ENCODE results near the gene RBP4.

RBP4 gene

DNA sequence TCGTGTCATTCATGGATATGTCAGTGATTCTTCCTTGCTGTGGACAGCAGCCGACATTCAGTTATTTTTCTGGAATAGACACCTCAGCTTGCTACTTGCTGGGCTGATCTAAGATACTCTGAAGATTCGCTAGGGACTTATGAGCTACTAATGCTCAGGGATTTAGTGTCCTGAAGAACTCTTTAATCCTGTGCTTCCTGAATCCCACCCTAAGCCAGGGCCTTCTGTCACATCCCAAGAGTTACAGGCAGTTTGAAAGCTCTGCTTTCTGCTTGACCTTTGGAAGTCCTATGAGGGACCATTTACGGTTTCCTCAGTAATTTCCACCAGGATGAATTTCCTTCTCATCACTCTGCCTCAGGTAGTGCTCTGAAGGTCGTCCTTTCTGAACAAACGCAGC lies 11.3 kb upstream of the RBP4 start, which contains the start of gene PDE6C:
PDE6C (plus strand) TSS at position 227 of the 400 bp plus-strand sequence. CDS start 189 bp downstream, outside the sequence.
- DNase-seq: no peak
- intact Hi-C loops (cut with DNase I; ENCODE audit: low total_unique reads): no loop called here
- TF ChIP-seq, protein P1, sequence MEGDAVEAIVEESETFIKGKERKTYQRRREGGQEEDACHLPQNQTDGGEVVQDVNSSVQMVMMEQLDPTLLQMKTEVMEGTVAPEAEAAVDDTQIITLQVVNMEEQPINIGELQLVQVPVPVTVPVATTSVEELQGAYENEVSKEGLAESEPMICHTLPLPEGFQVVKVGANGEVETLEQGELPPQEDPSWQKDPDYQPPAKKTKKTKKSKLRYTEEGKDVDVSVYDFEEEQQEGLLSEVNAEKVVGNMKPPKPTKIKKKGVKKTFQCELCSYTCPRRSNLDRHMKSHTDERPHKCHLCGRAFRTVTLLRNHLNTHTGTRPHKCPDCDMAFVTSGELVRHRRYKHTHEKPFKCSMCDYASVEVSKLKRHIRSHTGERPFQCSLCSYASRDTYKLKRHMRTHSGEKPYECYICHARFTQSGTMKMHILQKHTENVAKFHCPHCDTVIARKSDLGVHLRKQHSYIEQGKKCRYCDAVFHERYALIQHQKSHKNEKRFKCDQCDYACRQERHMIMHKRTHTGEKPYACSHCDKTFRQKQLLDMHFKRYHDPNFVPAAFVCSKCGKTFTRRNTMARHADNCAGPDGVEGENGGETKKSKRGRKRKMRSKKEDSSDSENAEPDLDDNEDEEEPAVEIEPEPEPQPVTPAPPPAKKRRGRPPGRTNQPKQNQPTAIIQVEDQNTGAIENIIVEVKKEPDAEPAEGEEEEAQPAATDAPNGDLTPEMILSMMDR (IDR thresholded peaks at IDR 0.05): no peak

DNA sequence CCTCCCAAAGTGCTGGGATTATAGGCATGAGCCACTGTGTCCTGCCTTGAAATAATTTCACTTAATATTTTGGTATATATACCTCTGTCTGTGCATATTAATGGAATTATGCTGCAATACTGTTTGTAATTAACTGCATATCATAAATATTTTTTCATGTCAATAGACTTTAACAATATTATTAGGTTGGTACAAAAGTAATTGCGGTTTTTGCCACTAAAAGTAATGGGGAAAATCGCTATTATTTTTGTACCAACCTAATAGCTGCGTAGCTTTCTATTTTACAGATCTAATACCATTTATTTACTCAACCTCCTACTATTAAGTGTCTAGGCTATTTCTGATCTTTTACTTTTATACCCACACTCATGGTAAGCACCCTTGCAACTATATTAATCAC lies 7.4 kb upstream of the RBP4 start:
- Histone ChIP-seq H3K4me1 (no peaks in the 10 kb centered on the region), H3K27ac (no peak overlapping the region), H3K9me3 (peaks cover 0 to 5% (median 4%) of the 10 kb centered on the region in 3 donors), H3K27me3 (peaks cover 0 to 17% of the 10 kb centered on the region in 2 donors), H3K4me3 (no peak overlapping the region), H3K36me3 (no peaks in the 10 kb centered on the region)
- no peak for DNase-seq
- TF ChIP-seq, protein P1 (IDR thresholded peaks at IDR 0.05): no peak
- intact Hi-C loops (cut with DNase I; ENCODE audit: low total_unique reads): no loop called here

More for the DNA sequence above, 11.3 kb upstream of the RBP4 start, which contains the start of gene PDE6C:
- Histone ChIP-seq H3K4me1 (no peaks in the 10 kb centered on the region), H3K9me3 (peaks cover 0 to 4% (median 3%) of the 10 kb centered on the region in 3 donors), H3K4me3 (no peak within 1 kb of the TSS), H3K27me3 (peaks cover 0 to under 1% of the 10 kb centered on the region in 2 donors), H3K27ac (no peak within 1 kb of the TSS), H3K36me3 (no peaks in the 10 kb centered on the region)

DNA sequence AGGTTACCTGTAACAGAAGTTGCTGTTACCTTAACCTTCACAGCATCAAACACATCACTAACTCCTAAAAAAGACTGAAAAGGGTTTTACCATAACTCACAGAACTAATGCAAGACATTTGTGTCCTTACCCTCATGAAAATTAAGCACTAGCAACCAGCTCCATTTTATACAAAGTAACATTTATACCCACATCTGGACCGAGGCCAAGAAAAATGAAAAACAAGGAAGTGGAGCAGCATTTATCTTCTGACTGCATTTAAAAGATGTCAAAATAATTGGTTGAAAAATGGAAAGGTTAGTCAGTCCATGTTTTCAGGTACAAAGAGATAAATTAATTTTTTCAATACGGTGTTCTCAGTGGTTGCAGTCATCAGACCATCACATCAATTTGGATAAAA lies 3.1 kb upstream of the RBP4 start:
- DNase-seq: no peak
- H3K36me3 ChIP-seq: no peaks in the 10 kb centered on the region
- intact Hi-C loops (cut with DNase I; ENCODE audit: low total_unique reads): no loop called here
- H3K9me3 ChIP-seq: peaks cover 0 to 5% (median 4%) of the 10 kb centered on the region in 3 donors
- no peak overlapping the region for H3K27ac ChIP-seq
- TF ChIP-seq, protein P1 (IDR thresholded peaks at IDR 0.05): no peak
- no peak overlapping the region for H3K4me3 ChIP-seq
- H3K27me3 ChIP-seq: peaks cover 0 to 37% of the 10 kb centered on the region in 2 donors
- peaks cover 0 to 19% (median 12%) of the 10 kb centered on the region in 4 donors for H3K4me1 ChIP-seq

DNA sequence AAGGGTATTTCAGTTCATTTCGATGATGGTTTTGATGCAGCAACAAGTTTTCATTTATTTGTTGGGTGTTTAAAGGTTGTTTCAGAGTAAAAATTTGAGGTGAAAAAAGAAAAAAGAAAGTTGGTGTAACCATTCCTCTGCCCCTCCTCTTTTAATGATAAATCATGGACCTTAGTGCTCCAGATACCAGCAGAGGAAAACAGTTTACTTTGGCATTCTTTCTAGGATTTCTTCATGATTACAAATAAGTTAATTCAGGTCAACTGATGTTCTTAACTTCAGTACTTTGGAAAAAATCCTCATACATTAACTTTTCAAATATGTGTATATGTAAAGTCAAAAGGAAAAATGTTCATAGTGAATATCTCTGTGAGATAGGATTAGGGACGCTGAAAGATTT lies 2.0 kb upstream of the RBP4 start:
- H3K27me3 ChIP-seq: peaks cover 0 to 37% of the 10 kb centered on the region in 2 donors
- H3K36me3 ChIP-seq: no peaks in the 10 kb centered on the region
- no peak overlapping the region for H3K27ac ChIP-seq
- peaks cover 0 to 5% (median 4%) of the 10 kb centered on the region in 3 donors for H3K9me3 ChIP-seq
- no peak overlapping the region for H3K4me3 ChIP-seq
- no peak for DNase-seq
- TF ChIP-seq, protein P1 (IDR thresholded peaks at IDR 0.05): no peak
- H3K4me1 ChIP-seq: peaks cover 0 to 19% (median 12%) of the 10 kb centered on the region in 4 donors
- intact Hi-C loops (cut with DNase I; ENCODE audit: low total_unique reads): no loop called here

DNA sequence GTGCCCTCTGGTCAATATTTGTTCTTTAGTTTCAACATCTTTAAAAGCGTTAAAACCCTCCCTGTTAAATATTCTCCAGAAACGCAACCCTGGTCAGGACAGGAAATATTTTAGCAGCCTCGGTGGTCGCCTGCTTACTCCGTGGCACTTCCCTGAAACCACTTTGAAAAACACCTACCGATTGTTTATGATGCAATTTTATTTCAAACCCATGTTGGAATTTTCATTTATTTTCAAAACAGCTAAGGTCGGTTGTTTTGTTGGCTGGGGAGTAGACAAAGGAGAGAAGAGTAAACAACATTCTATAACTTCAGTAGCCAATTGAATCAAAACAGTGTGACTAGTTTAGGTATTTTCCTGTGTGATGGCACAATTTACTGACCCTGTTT lies 733 bp upstream of the RBP4 start:
- H3K27ac ChIP-seq: no peak overlapping the region
- no peak for DNase-seq

More for the DNA sequence above, 733 bp upstream of the RBP4 start:
- H3K27me3 ChIP-seq: peaks cover 0 to 33% of the 10 kb centered on the region in 2 donors
- intact Hi-C loops (cut with DNase I; ENCODE audit: low total_unique reads): no loop called here
- H3K4me3 ChIP-seq: peak overlapping the region in 1 of 2 donors; percentile 47
- TF ChIP-seq, protein P1 (IDR thresholded peaks at IDR 0.05): no peak
- H3K4me1 ChIP-seq: peaks cover 0 to 19% (median 12%) of the 10 kb centered on the region in 4 donors
- H3K9me3 ChIP-seq: no peaks in the 10 kb centered on the region
- no peaks in the 10 kb centered on the region for H3K36me3 ChIP-seq
